SK-N-SH (cell line): Measurements from ENCODE around the gene KIAA1549. TPM values are rescaled to one million over a fixed set of nuclear protein-coding genes. Genes with fewer than 3 reads are reported as not detected.
A peak's percentile ranks its signal among the peaks of the same experiment; 100 is the strongest.

ENCODE experiments used
- CTCF ChIA-PET: fragments of 300-600, 350-600 bp; formaldehyde crosslinking; extraction: SDS; loops from one replicate; lab custom pipeline; 2021; lab: Yijun Ruan, JAX
- POLR2A ChIA-PET: fragments of 350-600 bp; sonication (Branson Sonifier 250); formaldehyde crosslinking; extraction: SDS; loops from one replicate; lab custom pipeline; 2020; ENCODE audit warnings: antibody characterized with exemption, inconsistent platforms; lab: Yijun Ruan, JAX
- DNase-seq: peaks from one replicate; pipeline ENCODE4 v3.0.0; 2012
- H2AFZ ChIP-seq: fragments of 200-600 bp; sonication (generic); 2 replicates; pipeline ENCODE4 v1.8.1; 2016; ENCODE audit warnings: antibody characterized with exemption, mild to moderate bottlenecking, low read depth
- H3F3A ChIP-seq: fragments of 200-600 bp; sonication (generic); replicated peaks from 2 replicates; pipeline ENCODE3; 2016; ENCODE audit warnings: antibody characterized with exemption, mild to moderate bottlenecking; ENCODE audit not compliant: insufficient read depth
- H3K27ac ChIP-seq, 2 experiments: fragments of 200-500 bp in 1 of 2; fragments of 200-600 bp in 1 of 2; sonication (Bioruptor generic) in 1 of 2; sonication (generic), shearing (Covaris generic) in 1 of 2; 2 replicates each; pipeline versions ENCODE4 v1.5.1 to v1.6.1; 2014 to 2016; ENCODE audit warnings: low read depth in 2 of 2, inconsistent platforms in 1 of 2, low read length in 1 of 2, mild to moderate bottlenecking in 1 of 2, mixed read lengths in 1 of 2
- H3K27me3 ChIP-seq: fragments of 200-600 bp; sonication (generic), shearing (Covaris generic); 2 replicates; pipeline ENCODE4 v1.6.1; 2016; ENCODE audit warnings: mixed run types; ENCODE audit not compliant: insufficient read depth
- H3K36me3 ChIP-seq, 2 experiments: fragments of 200-500 bp in 1 of 2; fragments of 200-600 bp in 1 of 2; sonication (Bioruptor generic) in 1 of 2; sonication (generic) in 1 of 2; replicated peaks in 1 of 2; 2 replicates each; pipeline versions ENCODE3 to v1.5.1; 2014 to 2016; ENCODE audit warnings: low read length in 1 of 2, mild to moderate bottlenecking in 1 of 2; ENCODE audit not compliant: insufficient read depth in 2 of 2, control insufficient read depth in 1 of 2
- H3K4me1 ChIP-seq, 2 experiments: fragments of 200-500 bp in 1 of 2; fragments of 200-600 bp in 1 of 2; sonication (Bioruptor generic) in 1 of 2; sonication (generic), shearing (Covaris generic) in 1 of 2; 2 replicates each; pipeline versions ENCODE4 v1.5.1 to v1.6.1; 2014 to 2016; ENCODE audit warnings: low read depth in 1 of 2, low read length in 1 of 2, mixed run types in 1 of 2; ENCODE audit not compliant: insufficient read depth in 2 of 2, control insufficient read depth in 1 of 2
- H3K4me2 ChIP-seq: fragments of 200-600 bp; sonication (generic), shearing (Covaris generic); 2 replicates; pipeline ENCODE4 v1.6.1; 2017; ENCODE audit warnings: mixed run types
- H3K4me3 ChIP-seq, 2 experiments: fragments of 200-500 bp in 1 of 2; fragments of 200-600 bp in 1 of 2; sonication (Bioruptor generic) in 1 of 2; sonication (generic), shearing (Covaris generic) in 1 of 2; 2 replicates each; pipeline versions ENCODE4 v1.5.1 to v1.8.1; 2014 to 2016; ENCODE audit warnings: low read depth in 2 of 2, inconsistent platforms in 1 of 2, low read length in 1 of 2, mild to moderate bottlenecking in 1 of 2, mixed read lengths in 1 of 2, moderate library complexity in 1 of 2
- H3K79me2 ChIP-seq: fragments of 200-600 bp; sonication (generic); 2 replicates; pipeline ENCODE4 v1.8.1; 2017; ENCODE audit warnings: mild to moderate bottlenecking; ENCODE audit not compliant: insufficient read depth
- H3K9ac ChIP-seq: fragments of 200-600 bp; sonication (generic); 2 replicates; pipeline ENCODE4 v1.6.1; 2017; ENCODE audit warnings: mixed run types
- H3K9me2 ChIP-seq: fragments of 200-600 bp; sonication (generic); 2 replicates; pipeline ENCODE4 v1.6.1; 2017; ENCODE audit warnings: mixed run types
- H3K9me3 ChIP-seq: fragments of 200-600 bp; sonication (generic); 2 replicates; pipeline ENCODE4 v1.6.1; 2017; ENCODE audit warnings: mixed run types, mild to moderate bottlenecking, moderate library complexity
- H4K20me1 ChIP-seq: fragments of 200-600 bp; sonication (generic); 2 replicates; pipeline ENCODE4 v1.6.1; 2017; ENCODE audit warnings: mild to moderate bottlenecking, mixed run types; ENCODE audit not compliant: insufficient read depth
- CHD2 ChIP-seq: fragments of 150-350 bp; IDR thresholded peaks from 2 replicates; pipeline ENCODE4 v1.6.1; 2018; ENCODE audit warnings: low read length; ENCODE audit not compliant: partially characterized antibody
- CTCF ChIP-seq: fragments of 200-600 bp; sonication (generic); IDR thresholded peaks from 2 replicates; pipeline ENCODE4 v1.6.1; 2017; ENCODE audit warnings: antibody characterized with exemption, mild to moderate bottlenecking, moderate library complexity
- EP300 ChIP-seq, 2 experiments: IDR thresholded peaks; 2 replicates each; pipeline versions ENCODE4 v1.4.0 to v1.6.1; 2012; ENCODE audit warnings: borderline replicate concordance in 1 of 2, low read depth in 1 of 2, low read length in 1 of 2
- GATA2 ChIP-seq: sonication (generic); formaldehyde crosslinking; IDR thresholded peaks from 2 replicates; pipeline ENCODE4 v1.5.0; 2020; ENCODE audit warnings: mild to moderate bottlenecking, missing genetic modification reagents
- MXI1 ChIP-seq: IDR thresholded peaks from 2 replicates; pipeline ENCODE4 v1.6.1; 2012; ENCODE audit warnings: mild to moderate bottlenecking, low read depth, low read length, improper control_type of control experiment
- NFIC ChIP-seq: IDR thresholded peaks from 2 replicates; pipeline ENCODE4 v1.4.0; 2012; ENCODE audit warnings: borderline replicate concordance
- NRF1 ChIP-seq: IDR thresholded peaks from 2 replicates; pipeline ENCODE4 v1.6.1; 2012; ENCODE audit warnings: low read depth, mild to moderate bottlenecking, low read length
- PBX3 ChIP-seq: IDR thresholded peaks from 2 replicates; pipeline ENCODE4; 2012
- RCOR1 ChIP-seq: fragments of 150-350 bp; IDR thresholded peaks from 2 replicates; pipeline ENCODE4 v1.6.1; 2017; ENCODE audit warnings: antibody characterized with exemption, low read length
- TAF1 ChIP-seq: IDR thresholded peaks from 2 replicates; pipeline ENCODE4 v1.6.1; 2012; ENCODE audit warnings: low read depth, mild to moderate bottlenecking, low read length, moderate library complexity, borderline replicate concordance
- TCF12 ChIP-seq: IDR thresholded peaks from 2 replicates; pipeline ENCODE4 v1.4.0; 2012
- ZBTB33 ChIP-seq: IDR thresholded peaks from 2 replicates; pipeline ENCODE4 v1.4.0; 2012; ENCODE audit warnings: low read depth, borderline replicate concordance
- WGBS: methylation state at CpG from one replicate; pipeline ENCODE4 v1.1.6; 2017; ENCODE audit warnings: low lambda C conversion rate; 5-methylcytosine and 5-hydroxymethylcytosine counted together
- polyA plus RNA-seq, 3 experiments: library from polyadenylated mRNA; depleted of rRNA; stranded (reverse); fragments of >200 nt; gene quantifications; 2 replicates each; pipeline ENCODE4 v1.2.3, GENCODE V29; 2012

The KIAA1549 gene
- polyA plus RNA-seq, 1 of the 3 experiments (the other 2 are of a cell fraction): 3.6 TPM

GRCh38 chr7:138887872-138888656 is 93.1 kb downstream of the KIAA1549 start:
- no peak overlapping the region for H3K4me3 ChIP-seq
- peaks cover 4 to 7% of the 10 kb centered on the region in 2 experiments for H3K36me3 ChIP-seq
- peak overlapping the region in 1 of 2 experiments; percentile 35; a peak in 2 of 4 replicates for H3K27ac ChIP-seq
- WGBS: 84% methylated on average over 10 of the region's 10 CpGs
- TF ChIP-seq CTCF (no peak), ZBTB33 (no peak), MXI1 (peak; percentile 64), TAF1 (no peak), TCF12 (peak; percentile 28; the same call in 1 of the 2 replicates), CHD2 (no peak), GATA2 (CRISPR knock-in tag) (peak; percentile 79), EP300 (IDR thresholded peaks at IDR 0.05; ENCODE audit: borderline replicate concordance in 1 of 2, low read depth in 1 of 2, low read length in 1 of 2) (peak in 1 of 2 experiments; percentile 61; a peak in 1 of 4 replicates), PBX3 (no peak), NRF1 (no peak), RCOR1 (peak; percentile 59), NFIC (no peak)
- no peak overlapping the region for H2AFZ ChIP-seq
- no peaks in the 10 kb centered on the region for H3K27me3 ChIP-seq
- H3K9me3 ChIP-seq: no peaks in the 10 kb centered on the region
- H3F3A ChIP-seq: peaks cover 8% of the 10 kb centered on the region
- H3K4me1 ChIP-seq: peaks cover 26 to 49% of the 10 kb centered on the region in 2 experiments
- POLR2A ChIA-PET: interaction anchor here (0.8 kb wide), 1 partner anchor 47 kb away, joined by 3 read pairs; no protein-coding TSS in a partner anchor
- CTCF ChIA-PET: interaction anchor here (0.7 to 5.6 kb wide), 18 partner anchors 9 to 885 kb away, joined by 3 to 65 read pairs (median 14); partner anchors contain the start of gene KIAA1549
- H3K79me2 ChIP-seq: no peaks in the 10 kb centered on the region
- no peaks in the 10 kb centered on the region for H3K9me2 ChIP-seq
- H3K9ac ChIP-seq: no peak overlapping the region
- H4K20me1 ChIP-seq: no peaks in the 10 kb centered on the region
- no peak overlapping the region for H3K4me2 ChIP-seq
- no peak for DNase-seq
